ENCODE measurements around the gene TBC1D20. TPM values are rescaled to one million over a fixed set of nuclear protein-coding genes. Genes with fewer than 3 reads are reported as not detected.
"Not testable (repeated sequence)": the region's sequence is repeated elsewhere in the genome, so short reads cannot be mapped to it uniquely, and the experiment has no call there.

The TBC1D20 gene
- total RNA-seq, 2 experiments from 2014 or later: 36.8 to 38.0 TPM

DNA sequence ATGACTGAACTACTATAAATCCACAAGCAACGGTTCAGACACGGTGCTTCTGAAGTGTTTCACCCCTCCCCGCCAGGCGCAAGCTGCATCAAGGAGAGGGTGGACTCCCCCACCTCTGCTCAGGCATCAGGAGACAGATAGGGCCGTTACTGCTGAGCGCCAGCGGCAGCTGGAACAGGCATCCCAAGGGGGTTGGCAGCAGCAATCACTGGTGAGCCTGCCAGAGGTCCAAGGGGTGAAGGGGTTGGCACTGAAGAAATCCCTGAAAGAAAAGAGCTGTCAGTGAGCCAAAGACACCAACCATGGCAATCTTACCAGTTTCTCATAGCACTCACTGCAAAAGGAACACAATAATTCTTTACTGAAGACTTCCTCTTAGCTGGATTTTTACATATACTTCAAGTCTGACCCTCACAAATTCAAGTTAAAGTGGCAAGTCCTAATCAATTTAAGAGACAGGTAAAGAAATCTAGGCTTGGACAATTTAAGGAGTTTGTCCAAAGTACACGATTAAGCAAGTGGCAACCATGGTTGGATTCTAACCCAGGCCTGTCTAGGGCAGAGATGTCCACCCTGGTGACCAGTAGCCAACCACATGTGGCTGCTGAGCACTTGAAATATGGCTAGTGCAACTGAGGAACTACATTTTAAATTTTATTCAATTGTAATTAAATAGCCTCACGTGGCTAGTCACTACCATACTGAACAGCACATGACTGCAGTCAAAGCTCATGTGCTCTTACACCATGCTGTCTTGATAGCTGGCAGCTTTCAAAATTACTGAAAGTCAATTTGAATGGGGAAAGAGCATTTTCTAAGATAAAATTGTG, 21.7 kb upstream of the TBC1D20 start:
- Mint-ChIP-seq H3K4me3 (no peak overlapping the region), H3K27ac (no peak overlapping the region), H3K36me3 (peaks cover 27% of the 10 kb centered on the region), H3K9me3 (no peaks in the 10 kb centered on the region), H3K4me1 (peaks cover 21% of the 10 kb centered on the region), H3K27me3 (no peaks in the 10 kb centered on the region)
- DNase-seq: no peak
- no peak for ATAC-seq (ENCODE audit: low read depth)
- POLR2A ChIA-PET: interaction anchor here (0.7 kb wide), 1 partner anchor 983 kb away, joined by 3 read pairs; no protein-coding TSS in a partner anchor

DNA sequence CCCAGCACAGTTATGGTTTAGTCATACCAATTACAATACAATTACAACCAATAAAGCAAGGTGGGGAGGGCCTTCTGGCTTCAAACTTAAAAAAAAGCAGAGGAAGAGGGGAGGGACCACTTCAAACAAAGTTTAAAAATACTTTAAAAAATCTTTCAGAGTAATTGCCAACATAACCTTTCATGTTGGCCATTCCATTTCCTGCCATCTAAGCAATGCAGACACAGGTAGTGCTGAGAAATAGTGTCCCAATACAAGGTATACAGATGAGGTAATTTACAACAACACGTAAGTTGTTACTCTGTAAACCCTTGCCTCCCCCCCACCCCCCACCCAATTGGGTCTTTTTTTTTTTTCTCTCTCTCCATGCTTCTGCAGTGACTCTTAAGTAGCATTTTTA, 18.8 kb upstream of the TBC1D20 start:
- no peak for DNase-seq
- Mint-ChIP-seq H3K27ac (peak overlapping the region; percentile 75), H3K4me1 (peaks cover 26% of the 10 kb centered on the region)

GRCh38 chr20:480044-480443, 17.7 kb upstream of the TBC1D20 start:
- Mint-ChIP-seq H3K27ac (peak overlapping the region; percentile 73), H3K4me3 (peak overlapping the region; percentile 60), H3K27me3 (no peaks in the 10 kb centered on the region), H3K4me1 (peaks cover 26% of the 10 kb centered on the region), H3K9me3 (no peaks in the 10 kb centered on the region), H3K36me3 (peaks cover 21% of the 10 kb centered on the region)
- ATAC-seq (ENCODE audit: low read depth) (no peak), DNase-seq (no peak)
- POLR2A ChIA-PET: interaction anchor here (0.6 kb wide), 1 partner anchor 218 kb away, joined by 4 read pairs; no protein-coding TSS in a partner anchor

More for the DNA sequence above, 18.8 kb upstream of the TBC1D20 start:
- Mint-ChIP-seq H3K36me3 (peaks cover 21% of the 10 kb centered on the region), H3K27me3 (no peaks in the 10 kb centered on the region), H3K4me3 (peak overlapping the region; percentile 24), H3K9me3 (no peaks in the 10 kb centered on the region)
- ATAC-seq (ENCODE audit: low read depth): peak; percentile 90
- POLR2A ChIA-PET: no interaction called here

GRCh38 chr20:479487-479886, 17.2 kb upstream of the TBC1D20 start:
- no peak overlapping the region for H3K27ac Mint-ChIP-seq
- H3K4me3 Mint-ChIP-seq: no peak overlapping the region
- H3K36me3 Mint-ChIP-seq: peaks cover 19% of the 10 kb centered on the region
- POLR2A ChIA-PET: interaction anchor here (0.6 kb wide), 1 partner anchor 217 kb away, joined by 4 read pairs; no protein-coding TSS in a partner anchor
- H3K9me3 Mint-ChIP-seq: no peaks in the 10 kb centered on the region
- DNase-seq (no peak), ATAC-seq (ENCODE audit: low read depth) (no peak)
- peaks cover 26% of the 10 kb centered on the region for H3K4me1 Mint-ChIP-seq
- no peaks in the 10 kb centered on the region for H3K27me3 Mint-ChIP-seq

GRCh38 chr20:478949-479429, 16.7 kb upstream of the TBC1D20 start:
- POLR2A ChIA-PET: interaction anchor here (1.1 kb wide), 1 partner anchor 40 kb away, joined by 3 read pairs; no protein-coding TSS in a partner anchor
- peaks cover 26% of the 10 kb centered on the region for H3K4me1 Mint-ChIP-seq
- no peaks in the 10 kb centered on the region for H3K27me3 Mint-ChIP-seq
- no peak overlapping the region for H3K4me3 Mint-ChIP-seq
- H3K36me3 Mint-ChIP-seq: peaks cover 19% of the 10 kb centered on the region
- H3K9me3 Mint-ChIP-seq: no peaks in the 10 kb centered on the region
- no peak for DNase-seq
- peak; percentile 43 for ATAC-seq (ENCODE audit: low read depth)
- H3K27ac Mint-ChIP-seq: peak overlapping the region; percentile 18

GRCh38 chr20:478010-478948, 15.9 kb upstream of the TBC1D20 start:
- DNase-seq (no peak), ATAC-seq (ENCODE audit: low read depth) (no peak)
- Mint-ChIP-seq H3K27ac (peak overlapping the region; percentile 58), H3K4me3 (no peak overlapping the region), H3K4me1 (peaks cover 26% of the 10 kb centered on the region), H3K27me3 (no peaks in the 10 kb centered on the region), H3K36me3 (peaks cover 22% of the 10 kb centered on the region), H3K9me3 (no peaks in the 10 kb centered on the region)
- POLR2A ChIA-PET: interaction anchor here (0.8 to 1.1 kb wide), 3 partner anchors 40 to 124 kb away, joined by 3 to 4 read pairs (median 3); no protein-coding TSS in a partner anchor

GRCh38 chr20:476561-477249, 14.4 kb upstream of the TBC1D20 start:
- Mint-ChIP-seq H3K36me3 (peaks cover 23% of the 10 kb centered on the region), H3K4me1 (peaks cover 26% of the 10 kb centered on the region)
- H3K4me3 Mint-ChIP-seq; ATAC-seq (ENCODE audit: low read depth); H3K27me3 Mint-ChIP-seq; H3K9me3 Mint-ChIP-seq; DNase-seq; H3K27ac Mint-ChIP-seq: not testable (repeated sequence)
- POLR2A ChIA-PET: interaction anchor here (0.7 to 1.0 kb wide), 2 partner anchors 69 to 109 kb away, joined by 3 read pairs; no protein-coding TSS in a partner anchor

DNA sequence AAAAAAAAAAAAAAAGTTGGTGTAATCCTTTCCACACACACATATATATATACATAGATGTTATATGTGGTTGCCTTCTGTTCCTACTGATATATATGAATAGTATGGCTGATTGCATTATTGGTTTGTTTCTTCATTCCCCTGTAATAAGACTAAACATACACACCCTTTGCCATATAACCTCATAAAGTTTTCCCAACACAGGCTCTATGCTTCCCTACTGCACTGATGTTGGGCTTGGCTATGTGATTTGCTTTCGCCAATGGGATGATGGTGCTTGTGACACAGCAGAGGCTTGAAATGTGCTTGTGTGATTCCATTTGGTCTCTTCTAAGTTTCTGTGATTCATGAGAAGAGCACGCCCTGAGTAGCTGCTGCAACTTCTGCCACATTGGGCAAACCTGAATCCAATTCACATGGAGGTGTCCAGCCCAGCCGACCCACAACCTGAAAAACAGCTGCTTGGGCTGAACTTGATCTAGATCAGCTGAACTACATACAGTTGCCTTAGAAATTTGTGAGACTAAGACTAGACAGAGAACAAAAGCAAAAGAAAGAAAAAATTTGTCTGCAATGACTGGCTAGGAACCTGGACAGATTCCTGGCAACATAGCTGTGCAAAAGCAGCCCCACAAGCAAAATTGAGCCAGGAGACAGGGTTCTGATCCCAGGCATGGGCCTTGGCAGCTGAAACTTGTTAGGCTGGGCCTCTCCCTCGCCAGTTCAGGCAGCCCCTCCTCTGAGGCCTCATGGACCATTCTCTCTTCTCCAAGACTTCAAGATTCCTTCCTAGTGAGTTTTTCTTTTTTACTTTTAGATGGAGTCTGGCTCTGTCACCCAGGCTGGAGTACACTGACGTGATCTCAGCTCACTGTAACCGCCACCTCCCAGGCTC, 13.4 kb upstream of the TBC1D20 start:
- Mint-ChIP-seq H3K4me1 (peaks cover 21% of the 10 kb centered on the region), H3K27me3 (no peaks in the 10 kb centered on the region), H3K36me3 (peaks cover 23% of the 10 kb centered on the region), H3K9me3 (peaks cover 3% of the 10 kb centered on the region), H3K4me3 (no peak overlapping the region), H3K27ac (no peak overlapping the region)
- no peak for DNase-seq
- no peak for ATAC-seq (ENCODE audit: low read depth)
- POLR2A ChIA-PET: interaction anchor here (0.7 kb wide), 1 partner anchor 108 kb away, joined by 3 read pairs; no protein-coding TSS in a partner anchor

DNA sequence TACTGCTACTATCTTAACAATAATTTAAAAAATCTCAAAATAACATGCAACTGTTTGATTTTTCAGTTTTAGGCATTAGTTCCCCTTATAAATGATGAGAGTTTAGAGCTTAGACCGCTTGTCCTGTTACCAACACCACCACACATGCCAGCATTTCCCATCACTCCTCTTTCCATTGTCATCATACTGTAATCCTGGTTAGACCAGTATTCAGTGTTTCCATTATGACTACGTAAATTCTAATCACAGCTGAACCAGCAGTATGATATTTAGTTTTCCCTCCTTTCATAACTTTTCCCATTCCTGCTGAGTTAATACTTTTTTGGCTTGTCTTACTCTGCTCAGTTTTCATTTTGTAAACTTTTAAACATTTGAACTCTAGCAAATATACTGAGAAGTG, 12.2 kb upstream of the TBC1D20 start:
- POLR2A ChIA-PET: no interaction called here
- Mint-ChIP-seq H3K27me3 (no peaks in the 10 kb centered on the region), H3K9me3 (peaks cover 11% of the 10 kb centered on the region), H3K4me3 (no peak overlapping the region), H3K27ac (no peak overlapping the region), H3K4me1 (peaks cover 13% of the 10 kb centered on the region), H3K36me3 (peaks cover 23% of the 10 kb centered on the region)
- no peak for ATAC-seq (ENCODE audit: low read depth)
- DNase-seq: no peak

- H3K4me1 Mint-ChIP-seq: peaks cover 3% of the 10 kb centered on the region
- H3K9me3 Mint-ChIP-seq: peaks cover 14% of the 10 kb centered on the region
- H3K36me3 Mint-ChIP-seq: peaks cover 18% of the 10 kb centered on the region
- peaks cover 2% of the 10 kb centered on the region for H3K27me3 Mint-ChIP-seq
- POLR2A ChIA-PET: no interaction called here
- ATAC-seq (ENCODE audit: low read depth) (no peak), DNase-seq (no peak)
- H3K4me3 Mint-ChIP-seq: no peak overlapping the region
- H3K27ac Mint-ChIP-seq: no peak overlapping the region
These were observed 10.6 kb upstream of the TBC1D20 start for GRCh38 chr20:472889-473292.

GRCh38 chr20:472137-472846, 10.0 kb upstream of the TBC1D20 start:
- DNase-seq (no peak), ATAC-seq (ENCODE audit: low read depth) (no peak)
- no peak overlapping the region for H3K4me3 Mint-ChIP-seq
- peaks cover 3% of the 10 kb centered on the region for H3K27me3 Mint-ChIP-seq
- H3K9me3 Mint-ChIP-seq: peaks cover 15% of the 10 kb centered on the region
- peaks cover 18% of the 10 kb centered on the region for H3K36me3 Mint-ChIP-seq
- POLR2A ChIA-PET: no interaction called here
- H3K27ac Mint-ChIP-seq: peak overlapping the region; percentile 21
- H3K4me1 Mint-ChIP-seq: peaks cover 3% of the 10 kb centered on the region

All from activated naive CD8-positive, alpha-beta T cell treated with anti-CD3 and anti-CD28 coated beads, Interleukin-2, amount 10 ng/mL, durations not matched to agents 7 days and 5 days (primary cell).